ENCODE results near the gene LPCAT3.

LPCAT3 gene

GRCh38 chr12:6962285-6963015, 55.8 kb downstream of the LPCAT3 start:
- H3K27ac ChIP-seq: peak overlapping the region; percentile 99
- TF ChIP-seq ZFX (IDR thresholded peaks at IDR 0.05) (peak; percentile 65; the same call in 1 of the 2 replicates), CTCF (conservative IDR thresholded peaks at IDR 0.05) (peak; percentile 52)

GRCh38 chr12:6961695-6962284, 56.5 kb downstream of the LPCAT3 start:
- TF ChIP-seq ZFX (IDR thresholded peaks at IDR 0.05) (no peak), CTCF (conservative IDR thresholded peaks at IDR 0.05) (peak; percentile 83)
- peak overlapping the region; percentile 99 for H3K27ac ChIP-seq

GRCh38 chr12:6961278-6961694, 57.0 kb downstream of the LPCAT3 start:
- TF ChIP-seq ZFX (IDR thresholded peaks at IDR 0.05) (no peak), CTCF (conservative IDR thresholded peaks at IDR 0.05) (no peak)
- peak overlapping the region; percentile 99 for H3K27ac ChIP-seq

- TF ChIP-seq ZFX (IDR thresholded peaks at IDR 0.05) (no peak), CTCF (conservative IDR thresholded peaks at IDR 0.05) (no peak)
- peak overlapping the region; percentile 99 for H3K27ac ChIP-seq
Observed at GRCh38 chr12:6960593-6961277, 57.5 kb downstream of the LPCAT3 start.

- peak overlapping the region; percentile 99 for H3K27ac ChIP-seq
- no peak for TF ChIP-seq CTCF (conservative IDR thresholded peaks at IDR 0.05)
Observed at GRCh38 chr12:6959805-6960592, 58.3 kb downstream of the LPCAT3 start.

GRCh38 chr12:6959058-6959804, 59.0 kb downstream of the LPCAT3 start:
- TF ChIP-seq CTCF (conservative IDR thresholded peaks at IDR 0.05): no peak
- TF ChIP-seq ZFX (IDR thresholded peaks at IDR 0.05): no peak
- H3K27ac ChIP-seq: no peak overlapping the region
